Skeletal muscle tissue (tissue), 4 donors: Measurements from ENCODE around the gene CCDC9B. TPM values are rescaled to one million over a fixed set of nuclear protein-coding genes. Genes with fewer than 3 reads are reported as not detected.

Experiments used
- H3K27ac ChIP-seq: one replicate; pipeline ENCODE4 v1.7.0; 2013; ENCODE audit warnings: mild to moderate bottlenecking, low read depth, low read length, inconsistent platforms
- H3K27me3 ChIP-seq, 3 donors: one replicate each; pipeline ENCODE4 v1.7.0; 2013; ENCODE audit warnings: low read length in 3 of 3; ENCODE audit not compliant: control insufficient read depth in 3 of 3, insufficient read depth in 3 of 3
- H3K36me3 ChIP-seq, 3 donors: one replicate each; pipeline ENCODE4 v1.7.0; 2013; ENCODE audit warnings: low read length in 3 of 3; ENCODE audit not compliant: control insufficient read depth in 3 of 3, insufficient read depth in 3 of 3
- H3K4me1 ChIP-seq, 3 donors: one replicate each; pipeline ENCODE4 v1.7.0; 2013; ENCODE audit warnings: low read length in 3 of 3, mild to moderate bottlenecking in 3 of 3; ENCODE audit not compliant: control insufficient read depth in 3 of 3, insufficient read depth in 3 of 3
- H3K4me3 ChIP-seq, 3 donors: one replicate each; pipeline ENCODE4 v1.7.0; 2013; ENCODE audit warnings: low read length in 3 of 3
- H3K9ac ChIP-seq, 3 donors: one replicate each; pipeline ENCODE4 v1.7.0; 2013; ENCODE audit warnings: low read length in 3 of 3, mild to moderate bottlenecking in 3 of 3, moderate library complexity in 2 of 3, low read depth in 1 of 3
- H3K9me3 ChIP-seq, 3 donors: one replicate each; pipeline ENCODE4 v1.7.0; 2013; ENCODE audit warnings: low read length in 3 of 3; ENCODE audit not compliant: control insufficient read depth in 3 of 3
- total RNA-seq: library from RNA; depleted of rRNA; stranded (reverse); fragments of >200 nt; gene quantifications from one replicate; pipeline ENCODE4 v1.2.3, GENCODE V29; 2014
- donor health status: Osteomylitis.

The CCDC9B gene
- total RNA-seq, 1 donor from 2014 or later: 2.1 TPM

DNA sequence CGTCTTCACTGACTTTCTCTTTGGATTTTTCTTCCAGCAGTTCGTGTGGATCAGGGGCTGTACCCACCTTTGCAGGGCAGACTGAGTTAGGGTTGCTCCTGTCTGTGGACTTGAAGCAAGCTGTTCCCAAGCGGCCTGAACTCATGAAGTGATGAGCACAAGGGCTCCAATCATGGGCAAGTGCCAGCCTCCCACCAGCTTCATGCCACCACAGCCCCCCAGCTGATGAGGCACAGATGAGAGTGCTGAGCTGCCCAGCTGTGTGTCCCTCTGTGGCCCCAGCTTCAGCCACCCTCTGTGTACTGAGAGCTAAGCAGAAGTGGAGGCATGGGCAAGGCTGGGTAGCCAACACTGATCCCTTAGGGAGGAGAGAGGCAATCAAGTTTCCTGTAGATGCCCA is 29.7 kb downstream of the CCDC9B start:
- Histone ChIP-seq H3K27me3 (peaks cover 0 to 14% (median 7%) of the 10 kb centered on the region in 3 donors), H3K36me3 (no peaks in the 10 kb centered on the region), H3K4me1 (peaks cover 5 to 14% (median 12%) of the 10 kb centered on the region in 3 donors), H3K9me3 (no peaks in the 10 kb centered on the region), H3K4me3 (no peak overlapping the region), H3K9ac (no peak overlapping the region), H3K27ac (no peak overlapping the region)

DNA sequence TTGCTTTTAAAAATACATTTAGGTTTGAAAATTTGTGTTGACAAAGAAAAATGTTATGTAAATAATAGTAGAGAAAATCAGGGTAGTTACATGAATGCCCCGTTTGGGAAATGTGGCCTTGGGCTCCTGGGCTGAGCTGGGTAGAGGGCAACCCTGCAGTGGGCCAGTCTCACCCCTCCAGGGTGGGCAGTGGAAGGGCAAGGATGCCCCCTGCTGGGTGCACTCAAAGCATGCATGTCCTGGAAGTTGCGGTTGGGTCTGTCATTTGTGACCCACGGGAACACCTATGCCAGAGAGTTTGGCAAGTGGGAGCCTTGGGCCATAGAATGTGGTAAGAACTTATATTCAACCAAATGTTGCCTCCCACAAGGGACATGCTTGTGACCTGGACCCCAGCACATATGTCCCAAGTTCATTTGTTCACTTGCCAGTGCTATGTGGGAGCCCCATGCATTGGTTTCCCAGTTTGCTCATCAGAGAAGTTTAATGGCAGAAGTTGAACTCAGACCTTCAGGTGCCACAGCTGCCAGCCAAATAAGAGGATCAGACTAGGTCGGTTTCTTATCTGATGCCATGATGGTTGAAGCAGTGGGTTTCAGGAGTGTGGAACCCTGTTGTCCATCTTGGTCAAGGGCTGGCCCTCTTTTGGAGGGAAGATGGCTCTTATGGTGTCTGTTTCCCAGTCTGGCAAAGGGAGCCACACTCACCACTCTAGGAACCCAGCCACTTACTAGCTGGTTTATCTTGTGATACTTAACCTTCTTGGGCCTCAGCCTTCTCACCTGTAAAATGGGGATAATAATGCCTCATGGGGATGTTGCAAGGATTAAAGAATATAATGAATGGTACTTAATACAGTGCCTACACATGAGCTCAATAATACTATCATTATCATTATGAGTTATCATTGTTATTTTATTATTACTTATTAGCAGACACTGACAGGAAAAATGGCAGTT is 30.5 kb downstream of the CCDC9B start:
- Histone ChIP-seq H3K27ac (no peak overlapping the region), H3K9me3 (no peaks in the 10 kb centered on the region), H3K4me1 (peaks cover 5 to 14% (median 12%) of the 10 kb centered on the region in 3 donors), H3K27me3 (peaks cover 0 to 14% (median 7%) of the 10 kb centered on the region in 3 donors), H3K36me3 (no peaks in the 10 kb centered on the region), H3K9ac (no peak overlapping the region), H3K4me3 (no peak overlapping the region)

DNA sequence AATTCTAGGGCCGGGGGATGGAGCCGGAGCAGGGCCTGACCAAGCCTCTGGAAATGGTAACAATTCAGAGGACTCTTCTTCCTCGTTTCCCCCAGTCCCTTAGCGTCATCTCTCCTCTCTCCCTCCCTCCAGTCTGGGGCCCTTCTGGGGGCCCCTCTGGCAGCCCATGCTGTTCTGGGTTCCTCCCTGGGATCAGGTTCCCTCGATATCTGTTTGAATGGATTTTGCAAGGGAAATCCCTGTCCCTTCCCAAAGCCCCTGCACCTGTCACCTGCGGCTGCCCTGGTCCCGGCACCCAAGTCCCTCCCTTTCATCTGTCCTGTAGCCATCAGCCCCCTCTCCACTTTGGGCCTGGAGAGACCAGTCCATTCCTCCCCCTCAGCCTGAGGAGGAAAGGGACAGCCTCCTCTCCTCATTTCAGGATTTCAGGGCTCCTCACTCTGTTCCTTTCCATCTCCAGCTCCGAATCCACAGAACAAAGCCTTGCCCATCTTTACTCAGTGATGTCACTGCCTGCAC is 31.3 kb downstream of the CCDC9B start:
- Histone ChIP-seq H3K4me1 (peaks cover 5 to 14% (median 7%) of the 10 kb centered on the region in 3 donors), H3K27me3 (peaks cover 0 to 14% (median 7%) of the 10 kb centered on the region in 3 donors), H3K9ac (no peak overlapping the region), H3K36me3 (no peaks in the 10 kb centered on the region), H3K9me3 (no peaks in the 10 kb centered on the region), H3K27ac (no peak overlapping the region), H3K4me3 (no peak overlapping the region)

DNA sequence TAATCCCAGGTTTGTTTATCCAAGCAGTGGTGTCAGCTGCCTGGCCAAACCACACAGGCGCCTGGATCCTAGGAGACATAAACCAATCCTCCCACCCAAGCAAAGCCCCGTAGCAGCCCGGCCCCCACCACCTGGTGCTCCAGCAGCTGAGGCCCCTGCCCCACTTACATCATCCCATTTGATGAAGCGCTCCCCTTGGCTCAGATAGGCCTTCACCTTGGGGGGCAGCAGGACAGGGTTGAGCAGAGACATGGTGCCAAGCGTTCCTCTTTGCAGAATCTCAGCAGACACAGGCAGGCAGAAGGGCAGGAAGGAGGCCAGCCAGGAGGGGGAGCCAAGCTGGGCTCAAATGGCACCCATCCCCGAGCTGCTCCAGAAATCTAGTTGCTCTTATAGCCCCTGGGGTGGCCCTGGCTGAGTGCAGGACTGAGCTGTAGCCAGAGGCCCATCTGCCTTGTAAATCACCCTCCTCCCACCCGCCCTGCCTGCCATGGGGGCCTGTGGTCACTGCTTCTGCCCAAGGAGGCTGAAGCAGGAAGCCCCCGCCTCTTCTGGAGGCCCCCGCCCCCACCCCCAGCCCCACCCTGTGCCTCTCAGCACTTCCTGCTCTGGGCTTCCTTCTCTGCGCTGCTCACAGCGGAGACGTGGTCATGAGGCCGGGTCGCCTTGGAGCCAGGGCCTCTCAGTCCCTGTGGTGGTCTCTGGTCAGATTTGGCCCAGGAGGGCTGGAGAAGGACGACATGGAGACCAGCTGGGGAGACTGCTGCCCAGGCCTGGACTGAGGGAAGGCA is 33.1 kb downstream of the CCDC9B start, which contains the start of gene PLCB2:
PLCB2 (minus strand) TSS at position 515 of the 791 bp plus-strand sequence; CDS start at position 252, 263 bp downstream.
- Histone ChIP-seq H3K27ac (peak within 1 kb of the TSS; percentile 44), H3K4me1 (peaks cover 0 to 4% (median 0%) of the 10 kb centered on the region in 3 donors), H3K27me3 (peaks cover 0 to 15% (median 7%) of the 10 kb centered on the region in 3 donors), H3K9me3 (no peaks in the 10 kb centered on the region), H3K4me3 (peak within 1 kb of the TSS; percentile 23 to 50 (median 35)), H3K9ac (no peak within 1 kb of the TSS), H3K36me3 (no peaks in the 10 kb centered on the region)

DNA sequence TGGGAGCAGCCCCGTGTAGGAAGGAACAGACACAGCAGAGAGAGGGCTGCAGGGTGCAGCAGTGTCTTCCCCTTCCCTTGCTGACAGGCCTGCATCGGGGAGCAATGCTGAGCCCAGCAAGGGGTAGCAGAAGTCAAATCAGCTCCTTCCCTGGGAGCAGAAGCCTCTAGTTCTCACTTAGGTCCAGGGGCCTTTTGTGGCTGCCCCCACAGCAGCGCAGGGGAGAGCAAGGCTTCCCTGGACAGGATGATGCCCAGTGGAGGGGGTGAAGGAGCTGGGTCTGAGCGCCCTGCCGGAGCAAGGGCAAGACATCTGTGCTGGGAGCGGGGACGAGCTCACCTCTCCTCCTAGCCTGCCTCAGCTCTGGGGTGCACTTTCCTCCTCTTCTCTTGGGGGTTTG is 33.8 kb downstream of the CCDC9B start:
- Histone ChIP-seq H3K9me3 (no peaks in the 10 kb centered on the region), H3K4me1 (peaks cover 0 to 4% (median 0%) of the 10 kb centered on the region in 3 donors), H3K27ac (no peak overlapping the region), H3K4me3 (peak overlapping the region; percentile 23 to 43 (median 35)), H3K36me3 (no peaks in the 10 kb centered on the region), H3K27me3 (peaks cover 0 to 11% (median 4%) of the 10 kb centered on the region in 3 donors), H3K9ac (no peak overlapping the region)

DNA sequence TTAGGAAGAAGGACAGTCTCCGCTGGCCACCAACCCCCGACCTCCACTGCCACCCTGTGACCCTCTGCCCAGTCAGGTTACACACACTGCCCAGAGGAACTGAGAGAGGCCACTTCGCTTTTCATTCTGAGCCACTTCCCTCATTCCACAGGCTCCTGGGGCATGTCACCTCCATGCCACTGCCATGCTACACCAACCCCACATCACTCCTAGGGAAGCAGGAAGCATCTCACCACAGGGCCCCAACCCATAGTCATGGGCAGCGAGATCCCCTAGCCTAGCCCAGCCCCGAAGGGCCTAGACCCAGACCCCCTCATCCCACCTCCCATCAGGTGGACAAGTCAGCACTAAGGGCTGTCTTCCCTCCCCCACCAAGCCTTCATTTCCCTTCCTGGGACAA is 34.4 kb downstream of the CCDC9B start:
- Histone ChIP-seq H3K4me3 (peak overlapping the region in 2 of 3 donors; percentile 17 to 23), H3K27ac (no peak overlapping the region), H3K4me1 (peaks cover 0 to 4% (median 0%) of the 10 kb centered on the region in 3 donors)

DNA sequence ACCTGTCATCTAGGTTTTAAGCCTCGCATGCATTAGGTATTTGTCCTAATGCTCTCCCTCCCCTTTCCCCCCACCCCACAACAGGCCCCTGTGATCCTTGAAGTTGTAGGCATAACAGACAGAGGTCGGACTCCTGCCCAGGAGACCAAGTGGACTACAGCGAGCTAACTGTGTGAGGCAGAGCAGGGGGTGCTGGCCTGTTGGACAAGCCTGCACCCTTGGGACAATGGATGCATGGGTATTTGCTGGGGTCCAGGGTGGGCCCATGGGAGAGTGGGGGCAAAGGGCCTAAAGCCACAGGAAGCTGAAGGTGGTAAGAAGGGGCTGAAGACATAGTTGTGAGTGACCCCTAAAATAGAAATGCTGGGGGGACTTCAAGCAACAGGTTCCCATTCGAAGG is 35.5 kb downstream of the CCDC9B start:
- no peaks in the 10 kb centered on the region for H3K9me3 ChIP-seq
- no peak overlapping the region for H3K27ac ChIP-seq
- H3K27me3 ChIP-seq: peaks cover 0 to 9% (median 0%) of the 10 kb centered on the region in 3 donors
- H3K9ac ChIP-seq: no peak overlapping the region
- no peaks in the 10 kb centered on the region for H3K36me3 ChIP-seq
- H3K4me3 ChIP-seq: no peak overlapping the region
- H3K4me1 ChIP-seq: peaks cover 0 to 4% (median 0%) of the 10 kb centered on the region in 3 donors

More for the DNA sequence above, 34.4 kb downstream of the CCDC9B start:
- H3K9me3 ChIP-seq: no peaks in the 10 kb centered on the region
- no peak overlapping the region for H3K9ac ChIP-seq
- peaks cover 0 to 9% (median 4%) of the 10 kb centered on the region in 3 donors for H3K27me3 ChIP-seq
- H3K36me3 ChIP-seq: no peaks in the 10 kb centered on the region

DNA sequence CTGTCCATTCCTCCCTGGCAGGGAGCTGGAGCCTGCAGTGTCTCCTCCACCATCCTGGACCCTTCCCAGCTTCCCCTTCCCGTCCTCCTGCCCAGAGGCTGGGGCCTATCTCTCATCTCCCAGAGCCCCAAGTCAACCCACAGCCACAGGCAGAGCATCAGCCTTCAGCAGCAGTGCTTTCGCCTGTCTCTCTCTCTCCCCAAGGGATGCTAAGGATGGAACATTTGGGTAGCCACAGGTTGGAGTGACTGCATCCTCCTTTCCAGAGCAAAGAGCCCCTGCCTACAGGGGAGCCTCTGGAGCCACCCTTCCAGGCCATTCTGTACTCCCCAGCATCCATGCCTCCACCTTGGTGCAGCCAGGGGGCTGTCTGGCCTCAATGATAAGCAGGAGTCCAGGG is 37.2 kb downstream of the CCDC9B start:
- Histone ChIP-seq H3K36me3 (peaks cover 0 to 4% (median 0%) of the 10 kb centered on the region in 3 donors), H3K27me3 (peaks cover 0 to 6% (median 0%) of the 10 kb centered on the region in 3 donors), H3K4me3 (no peak overlapping the region)

DNA sequence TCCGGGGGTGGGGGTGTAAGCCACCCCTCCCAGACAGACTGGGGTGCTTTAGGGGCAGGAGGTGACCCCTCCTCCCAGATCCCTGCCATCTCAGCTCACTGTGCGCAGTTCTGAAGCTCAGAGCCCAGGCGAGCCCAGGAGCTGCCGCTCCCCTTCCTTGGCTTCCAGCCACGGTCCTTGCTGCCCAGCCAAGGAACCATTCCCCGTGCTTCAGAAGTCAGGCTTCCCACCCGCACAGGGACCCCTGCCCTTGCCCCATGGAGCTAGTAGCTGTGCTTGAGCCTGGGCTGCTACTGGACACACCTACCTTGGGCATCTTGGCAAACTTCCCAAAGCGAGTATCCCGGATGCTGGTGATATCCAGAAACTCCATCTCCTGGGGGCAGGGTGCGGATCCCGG is 37.8 kb downstream of the CCDC9B start:
- Histone ChIP-seq H3K9ac (no peak overlapping the region), H3K4me1 (peaks cover 0 to 4% (median 0%) of the 10 kb centered on the region in 3 donors), H3K4me3 (no peak overlapping the region), H3K36me3 (peaks cover 0 to 4% (median 0%) of the 10 kb centered on the region in 3 donors), H3K27me3 (peaks cover 0 to 6% (median 0%) of the 10 kb centered on the region in 3 donors), H3K27ac (no peak overlapping the region), H3K9me3 (peaks cover 0 to 5% (median 0%) of the 10 kb centered on the region in 3 donors)

More for the DNA sequence above, 37.2 kb downstream of the CCDC9B start:
- Histone ChIP-seq H3K4me1 (peaks cover 0 to 4% (median 0%) of the 10 kb centered on the region in 3 donors), H3K27ac (no peak overlapping the region), H3K9ac (no peak overlapping the region), H3K9me3 (peaks cover 0 to 5% (median 0%) of the 10 kb centered on the region in 3 donors)
